NT2/D1 (cell line): ENCODE measurements around the gene NEMP2.

Experiments
- DNase-seq: peaks from one replicate; pipeline ENCODE4 v3.0.0-alpha.2; 2011; ENCODE audit warnings: low read depth, low spot score
- H3K27me3 ChIP-seq: 2 replicates; pipeline ENCODE4 v1.6.0; 2011; ENCODE audit warnings: mild to moderate bottlenecking; ENCODE audit not compliant: insufficient read length, insufficient read depth
- H3K36me3 ChIP-seq: 2 replicates; pipeline ENCODE4 v1.6.1; 2011; ENCODE audit warnings: mild to moderate bottlenecking, low read length, mixed read lengths; ENCODE audit not compliant: insufficient read depth, insufficient read length
- H3K4me1 ChIP-seq: 2 replicates; pipeline ENCODE4 v1.5.1; 2011; ENCODE audit not compliant: insufficient read depth, insufficient read length
- H3K4me3 ChIP-seq: 2 replicates; pipeline ENCODE4 v1.5.1; 2011; ENCODE audit warnings: low read depth; ENCODE audit not compliant: insufficient read length
- H3K9ac ChIP-seq: 2 replicates; pipeline ENCODE4 v1.6.0; 2011; ENCODE audit warnings: low read depth; ENCODE audit not compliant: insufficient read length
- H3K9me3 ChIP-seq: 2 replicates; pipeline ENCODE4 v1.5.1; 2011; ENCODE audit warnings: mild to moderate bottlenecking, low read length; ENCODE audit not compliant: insufficient read depth
- SUZ12 ChIP-seq: IDR thresholded peaks from 2 replicates; pipeline ENCODE4 v1.6.1; 2011; ENCODE audit not compliant: insufficient read length, insufficient read depth; ENCODE audit errors: extremely low read depth
- YY1 ChIP-seq: IDR thresholded peaks from 2 replicates; pipeline ENCODE4 v1.6.1; 2011; ENCODE audit not compliant: insufficient read length, insufficient read depth
- ZNF274 ChIP-seq: IDR thresholded peaks from 2 replicates; pipeline ENCODE4 v1.6.1; 2011; ENCODE audit warnings: mild to moderate bottlenecking, low read depth, low read length

The NEMP2 gene

GRCh38 chr2:190569994-190570755, 35.7 kb upstream of the NEMP2 start:
- peaks cover 3% of the 10 kb centered on the region for H3K4me1 ChIP-seq
- no peak overlapping the region for H3K9ac ChIP-seq
- no peak for DNase-seq
- no peak for TF ChIP-seq SUZ12
- no peak overlapping the region for H3K4me3 ChIP-seq
- H3K9me3 ChIP-seq: peaks cover 12% of the 10 kb centered on the region
- H3K27me3 ChIP-seq: no peaks in the 10 kb centered on the region
- no peaks in the 10 kb centered on the region for H3K36me3 ChIP-seq

- H3K9me3 ChIP-seq: peaks cover 12% of the 10 kb centered on the region
- H3K4me3 ChIP-seq: no peak overlapping the region
- H3K9ac ChIP-seq: no peak overlapping the region
- H3K27me3 ChIP-seq: no peaks in the 10 kb centered on the region
- H3K4me1 ChIP-seq: no peaks in the 10 kb centered on the region
- no peaks in the 10 kb centered on the region for H3K36me3 ChIP-seq
- no peak for TF ChIP-seq YY1
- no peak for DNase-seq
Observed at GRCh38 chr2:190564838-190565237, 30.3 kb upstream of the NEMP2 start.

GRCh38 chr2:190563646-190564045, 29.1 kb upstream of the NEMP2 start:
- Histone ChIP-seq H3K27me3 (no peaks in the 10 kb centered on the region), H3K36me3 (no peaks in the 10 kb centered on the region), H3K9me3 (peaks cover 12% of the 10 kb centered on the region), H3K4me3 (no peak overlapping the region), H3K9ac (no peak overlapping the region), H3K4me1 (no peaks in the 10 kb centered on the region)
- no peak for TF ChIP-seq ZNF274
- DNase-seq: no peak

GRCh38 chr2:190563109-190563508, 28.6 kb upstream of the NEMP2 start:
- Histone ChIP-seq H3K4me3 (no peak overlapping the region), H3K4me1 (no peaks in the 10 kb centered on the region), H3K36me3 (no peaks in the 10 kb centered on the region), H3K9me3 (peaks cover 10% of the 10 kb centered on the region), H3K9ac (no peak overlapping the region), H3K27me3 (no peaks in the 10 kb centered on the region)
- TF ChIP-seq YY1 (no peak), SUZ12 (no peak), ZNF274 (no peak)
- DNase-seq: no peak

- TF ChIP-seq ZNF274 (no peak), YY1 (no peak), SUZ12 (no peak)
- no peaks in the 10 kb centered on the region for H3K27me3 ChIP-seq
- no peak overlapping the region for H3K9ac ChIP-seq
- H3K4me1 ChIP-seq: no peaks in the 10 kb centered on the region
- no peak overlapping the region for H3K4me3 ChIP-seq
- H3K36me3 ChIP-seq: no peaks in the 10 kb centered on the region
- peaks cover 1% of the 10 kb centered on the region; the same call in 1 of the 2 replicates for H3K9me3 ChIP-seq
- DNase-seq: no peak
Observed at GRCh38 chr2:190562121-190562520, 27.6 kb upstream of the NEMP2 start.

- no peak overlapping the region for H3K4me3 ChIP-seq
- no peaks in the 10 kb centered on the region for H3K9me3 ChIP-seq
- no peaks in the 10 kb centered on the region for H3K36me3 ChIP-seq
- no peak overlapping the region for H3K9ac ChIP-seq
- TF ChIP-seq ZNF274 (no peak), YY1 (no peak), SUZ12 (no peak)
- H3K27me3 ChIP-seq: no peaks in the 10 kb centered on the region
- DNase-seq: no peak
- no peaks in the 10 kb centered on the region for H3K4me1 ChIP-seq
Observed at GRCh38 chr2:190561094-190561493, 26.6 kb upstream of the NEMP2 start.

GRCh38 chr2:190554357-190555006, 20.0 kb upstream of the NEMP2 start:
- Histone ChIP-seq H3K9me3 (no peaks in the 10 kb centered on the region), H3K27me3 (no peaks in the 10 kb centered on the region), H3K36me3 (no peaks in the 10 kb centered on the region), H3K4me3 (no peak overlapping the region), H3K9ac (no peak overlapping the region), H3K4me1 (no peaks in the 10 kb centered on the region)
- no peak for DNase-seq
- no peak for TF ChIP-seq SUZ12
- TF ChIP-seq YY1: no peak
- TF ChIP-seq ZNF274: no peak

GRCh38 chr2:190553254-190553653, 18.7 kb upstream of the NEMP2 start:
- Histone ChIP-seq H3K27me3 (no peaks in the 10 kb centered on the region), H3K9ac (no peak overlapping the region), H3K4me3 (no peak overlapping the region), H3K9me3 (no peaks in the 10 kb centered on the region), H3K36me3 (no peaks in the 10 kb centered on the region), H3K4me1 (no peaks in the 10 kb centered on the region)
- TF ChIP-seq ZNF274 (no peak), SUZ12 (no peak), YY1 (no peak)
- no peak for DNase-seq
